Measurements from ENCODE around the gene CC2D2B.

GRCh38 chr10:95963991-95964389 is 56.2 kb downstream of the CC2D2B start:
- TF ChIP-seq CTCF (IDR thresholded peaks at IDR 0.05) (no peak), POLR2A (IDR thresholded peaks at IDR 0.05) (no peak)
